IMR-90 (cell line): Measurements from ENCODE around the gene WWC1.

Experiments used
- CEBPB ChIP-seq: IDR thresholded peaks from 2 replicates; pipeline ENCODE4 v1.6.1; 2012; ENCODE audit warnings: low read depth, low read length, improper control_type of control experiment
- CHD1 ChIP-seq: IDR thresholded peaks from 2 replicates; pipeline ENCODE4 v1.6.1; 2012; ENCODE audit warnings: low read depth, low read length, improper control_type of control experiment
- FOS ChIP-seq: fragments of 150-350 bp; IDR thresholded peaks from 2 replicates; pipeline ENCODE4 v1.6.1; 2016; ENCODE audit warnings: low read depth, low read length
- MAFK ChIP-seq: IDR thresholded peaks from 2 replicates; pipeline ENCODE4 v1.6.1; 2012; ENCODE audit warnings: low read depth, low read length, improper control_type of control experiment
- MAZ ChIP-seq: IDR thresholded peaks from 2 replicates; pipeline ENCODE4 v1.6.1; 2012; ENCODE audit warnings: low read depth, mild to moderate bottlenecking, low read length, improper control_type of control experiment, moderate library complexity, borderline replicate concordance
- MXI1 ChIP-seq: IDR thresholded peaks from 2 replicates; pipeline ENCODE4 v1.6.1; 2012; ENCODE audit warnings: low read depth, mild to moderate bottlenecking, low read length, moderate library complexity, borderline replicate concordance
- POLR2A ChIP-seq: IDR thresholded peaks from 2 replicates; pipeline ENCODE4 v1.6.1; 2012; ENCODE audit warnings: mild to moderate bottlenecking, low read depth, low read length
- RAD21 ChIP-seq: IDR thresholded peaks from 2 replicates; pipeline ENCODE4 v1.6.1; 2012; ENCODE audit warnings: low read length, improper control_type of control experiment
- RCOR1 ChIP-seq: IDR thresholded peaks from 2 replicates; pipeline ENCODE4 v1.6.1; 2012; ENCODE audit warnings: mild to moderate bottlenecking, low read length, improper control_type of control experiment; ENCODE audit not compliant: insufficient replicate concordance
- RFX5 ChIP-seq: IDR thresholded peaks from 2 replicates; pipeline ENCODE4 v1.8.0; 2012; ENCODE audit warnings: low read depth, mild to moderate bottlenecking, low read length, moderate library complexity
- SMC3 ChIP-seq: fragments of 150-350 bp; IDR thresholded peaks from 2 replicates; pipeline ENCODE4 v1.6.1; 2016; ENCODE audit warnings: low read depth, mild to moderate bottlenecking, antibody characterized with exemption, low read length, moderate library complexity
- TF ChIP-seq, protein P1 (sequence below): conservative IDR thresholded peaks from 2 replicates; pipeline ENCODE4 v1.5.1; 2012; ENCODE audit warnings: mild to moderate bottlenecking, low read depth, low read length, improper control_type of control experiment
- TF ChIP-seq, protein P2 (sequence below): fragments of 150-350 bp; IDR thresholded peaks from 2 replicates; pipeline ENCODE4 v1.6.1; 2017; ENCODE audit warnings: mild to moderate bottlenecking, antibody characterized with exemption, low read length, low read depth

DNA sequence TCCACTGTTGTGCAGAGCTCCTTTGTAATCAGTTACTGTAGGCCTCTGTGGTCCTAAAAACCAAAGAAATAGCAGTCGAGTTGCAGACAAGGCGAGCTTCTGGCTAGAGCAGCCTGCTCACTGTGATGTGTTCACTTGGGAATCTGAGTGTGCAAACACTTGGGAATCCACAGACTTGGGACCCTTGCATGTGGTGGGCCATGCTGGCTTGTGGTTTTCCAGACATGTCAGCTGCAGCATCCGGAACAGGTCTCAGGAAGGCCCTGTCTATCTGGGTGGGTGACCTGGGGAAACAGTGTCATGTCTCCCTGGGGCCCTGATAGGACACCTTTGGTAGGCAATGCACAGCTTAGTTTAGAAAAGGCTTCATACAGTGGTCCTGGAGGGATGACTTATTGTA lies 66.4 kb downstream of the WWC1 start:
- no peak for TF ChIP-seq POLR2A
- TF ChIP-seq, protein P1, sequence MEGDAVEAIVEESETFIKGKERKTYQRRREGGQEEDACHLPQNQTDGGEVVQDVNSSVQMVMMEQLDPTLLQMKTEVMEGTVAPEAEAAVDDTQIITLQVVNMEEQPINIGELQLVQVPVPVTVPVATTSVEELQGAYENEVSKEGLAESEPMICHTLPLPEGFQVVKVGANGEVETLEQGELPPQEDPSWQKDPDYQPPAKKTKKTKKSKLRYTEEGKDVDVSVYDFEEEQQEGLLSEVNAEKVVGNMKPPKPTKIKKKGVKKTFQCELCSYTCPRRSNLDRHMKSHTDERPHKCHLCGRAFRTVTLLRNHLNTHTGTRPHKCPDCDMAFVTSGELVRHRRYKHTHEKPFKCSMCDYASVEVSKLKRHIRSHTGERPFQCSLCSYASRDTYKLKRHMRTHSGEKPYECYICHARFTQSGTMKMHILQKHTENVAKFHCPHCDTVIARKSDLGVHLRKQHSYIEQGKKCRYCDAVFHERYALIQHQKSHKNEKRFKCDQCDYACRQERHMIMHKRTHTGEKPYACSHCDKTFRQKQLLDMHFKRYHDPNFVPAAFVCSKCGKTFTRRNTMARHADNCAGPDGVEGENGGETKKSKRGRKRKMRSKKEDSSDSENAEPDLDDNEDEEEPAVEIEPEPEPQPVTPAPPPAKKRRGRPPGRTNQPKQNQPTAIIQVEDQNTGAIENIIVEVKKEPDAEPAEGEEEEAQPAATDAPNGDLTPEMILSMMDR: no peak
- TF ChIP-seq RAD21: no peak
- TF ChIP-seq CHD1: no peak
- TF ChIP-seq, protein P2, sequence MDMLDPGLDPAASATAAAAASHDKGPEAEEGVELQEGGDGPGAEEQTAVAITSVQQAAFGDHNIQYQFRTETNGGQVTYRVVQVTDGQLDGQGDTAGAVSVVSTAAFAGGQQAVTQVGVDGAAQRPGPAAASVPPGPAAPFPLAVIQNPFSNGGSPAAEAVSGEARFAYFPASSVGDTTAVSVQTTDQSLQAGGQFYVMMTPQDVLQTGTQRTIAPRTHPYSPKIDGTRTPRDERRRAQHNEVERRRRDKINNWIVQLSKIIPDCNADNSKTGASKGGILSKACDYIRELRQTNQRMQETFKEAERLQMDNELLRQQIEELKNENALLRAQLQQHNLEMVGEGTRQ: no peak
- TF ChIP-seq MAFK: no peak
- no peak for TF ChIP-seq RCOR1
- TF ChIP-seq SMC3: no peak
- no peak for TF ChIP-seq MAZ
- no peak for TF ChIP-seq CEBPB
- no peak for TF ChIP-seq FOS
- TF ChIP-seq RFX5: no peak
- TF ChIP-seq MXI1: no peak
